C4-2B (cell line): ENCODE measurements around the gene RNF11.

Experiments used
- CTCF ChIP-seq: fragments of 450-650 bp; conservative IDR thresholded peaks from 2 replicates; pipeline ENCODE4 v1.5.1; 2017; ENCODE audit warnings: mild to moderate bottlenecking
- ZFX ChIP-seq: fragments of 450-650 bp; IDR thresholded peaks from 2 replicates; pipeline ENCODE4 v1.6.1; 2017

DNA sequence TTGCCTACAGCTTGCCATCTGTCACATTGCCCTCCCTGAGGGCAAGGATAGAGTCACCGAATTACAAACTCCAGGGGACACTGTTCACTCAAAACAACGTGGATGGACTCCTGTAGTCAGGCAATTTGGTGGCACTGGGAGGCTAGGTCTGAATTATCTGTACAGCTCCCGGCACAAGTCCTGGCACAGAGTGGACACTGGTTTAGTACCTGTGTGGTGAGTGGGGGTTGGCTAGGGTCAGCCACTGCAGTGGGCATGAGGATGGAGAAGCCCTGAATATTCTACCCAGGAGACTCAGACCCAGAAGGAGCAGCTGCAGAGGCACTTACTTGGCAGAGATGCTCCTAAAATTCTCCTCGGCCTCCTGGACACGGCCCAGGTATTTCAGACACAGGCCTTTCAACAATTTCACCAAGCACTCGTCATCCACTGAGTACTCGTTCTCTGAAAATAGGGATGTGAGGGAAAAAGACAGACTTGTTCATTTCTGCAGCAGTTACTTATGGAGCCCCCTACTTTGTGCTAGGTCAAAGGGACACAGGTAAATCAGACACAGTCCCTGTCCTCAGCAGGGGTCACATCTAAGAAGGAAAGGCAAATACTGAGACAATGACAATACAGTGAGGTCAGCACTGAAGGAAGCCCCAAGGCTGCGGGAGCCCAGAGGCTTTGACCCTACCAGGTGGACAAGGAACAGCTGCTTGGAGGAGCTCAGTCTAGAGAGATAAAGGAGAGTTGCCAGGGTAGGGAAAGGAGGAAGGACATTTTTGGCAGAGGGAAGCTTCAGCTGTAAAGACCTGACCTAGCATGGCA, 53.8 kb downstream of the RNF11 start:
- TF ChIP-seq CTCF (no peak), ZFX (no peak)
